Activated CD4-positive, alpha-beta T cell treated with anti-CD3 and anti-CD28 coated beads, Interleukin-2, amount 50 U/mL, for 1 hour (primary cell): Measurements from ENCODE around the gene CBFA2T3.
"Not testable (repeated sequence)": the region's sequence is repeated elsewhere in the genome, so short reads cannot be mapped to it uniquely, and the experiment has no call there.

Source experiments
- DNase-seq: peaks from one replicate; pipeline ENCODE4 v3.0.0-alpha.2; 2020

Gene CBFA2T3

DNA sequence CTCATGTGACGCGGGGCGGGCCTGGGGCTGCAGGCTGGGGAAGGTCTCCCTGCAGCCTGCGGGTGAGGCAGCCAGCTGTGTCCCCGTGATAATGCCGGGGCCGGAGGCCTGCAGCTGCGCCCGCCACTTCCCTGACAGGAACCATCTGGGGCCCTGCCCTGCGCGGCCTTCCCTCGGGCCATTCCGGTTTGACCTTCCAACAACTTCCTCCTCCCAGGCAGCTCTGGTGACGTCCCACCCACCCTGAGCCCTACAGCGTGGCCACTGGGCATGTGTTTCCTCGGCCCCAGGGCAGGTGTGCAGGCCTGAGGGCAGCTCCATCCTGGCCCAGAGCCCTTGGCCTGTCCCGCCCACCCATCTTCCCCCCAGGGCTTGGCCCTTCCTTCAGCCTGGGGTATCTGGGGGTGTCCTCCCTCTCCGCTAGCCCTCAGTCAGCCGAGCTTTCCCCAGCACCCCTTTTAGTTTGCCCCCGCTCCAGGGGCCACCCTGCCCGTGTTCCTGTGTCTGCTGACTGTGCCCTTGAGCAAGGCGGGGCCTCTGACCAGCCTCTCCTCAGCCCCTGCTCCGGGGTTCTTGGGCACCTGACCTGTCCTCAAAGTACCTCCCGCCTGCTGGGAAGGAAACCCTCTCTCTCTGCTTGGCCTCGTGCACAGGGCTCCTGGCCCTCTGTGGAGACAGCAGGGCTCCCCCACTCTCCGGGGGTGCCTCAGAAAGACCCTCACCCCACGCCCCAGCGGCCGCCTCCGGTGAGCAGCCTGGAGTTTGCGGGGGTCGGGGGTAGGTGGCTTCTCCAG, at the start of gene CBFA2T3:
Gene CBFA2T3 (minus strand): TSS at position 190 of the 794 bp plus-strand sequence. CDS start 400 bp downstream, outside the sequence.
- DNase-seq: no peak

DNA sequence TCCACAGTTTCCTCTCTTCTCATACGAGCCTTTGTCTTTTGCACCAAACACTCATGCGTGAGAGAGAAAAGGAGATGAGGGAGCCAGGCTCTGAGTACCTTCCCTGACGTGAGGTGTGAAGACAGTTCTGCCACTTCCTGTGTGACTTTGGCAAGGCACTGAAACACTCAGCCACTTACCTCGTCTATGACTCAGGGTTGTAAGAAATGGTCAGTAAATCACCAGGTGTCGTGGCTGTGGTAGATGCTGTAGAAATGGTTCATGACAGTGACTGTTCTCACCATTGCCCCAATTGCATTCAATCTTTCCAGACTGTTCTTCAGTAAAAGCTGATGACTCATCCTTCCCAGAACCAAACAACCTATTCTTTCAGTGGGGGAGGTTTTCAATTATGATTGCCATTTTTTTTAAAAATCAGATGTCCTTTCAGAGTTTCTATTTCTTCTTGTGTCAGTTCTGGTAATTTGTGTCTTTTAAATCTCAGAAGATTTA, 49.2 kb upstream of the CBFA2T3 start:
- no peak for DNase-seq

DNA sequence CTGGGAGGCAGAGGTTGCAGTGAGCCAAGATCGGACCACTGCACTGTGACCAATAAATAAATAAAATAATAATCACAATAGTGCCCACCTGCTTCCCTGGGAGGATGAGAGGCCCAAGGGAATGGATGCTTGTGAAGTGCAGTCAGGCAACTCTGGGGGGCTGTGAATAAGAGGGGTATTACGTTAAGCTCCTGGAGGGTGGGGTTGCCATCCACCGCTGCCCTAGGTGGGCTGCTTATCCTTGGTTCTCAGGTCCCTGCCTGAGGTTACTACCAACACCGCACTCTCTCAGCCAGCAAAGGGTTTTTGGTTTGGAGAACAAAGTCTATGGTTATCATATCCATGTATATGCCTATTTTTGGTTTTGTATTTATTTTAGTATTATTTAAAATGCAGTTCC, 48.6 kb upstream of the CBFA2T3 start:
- DNase-seq: no peak

DNA sequence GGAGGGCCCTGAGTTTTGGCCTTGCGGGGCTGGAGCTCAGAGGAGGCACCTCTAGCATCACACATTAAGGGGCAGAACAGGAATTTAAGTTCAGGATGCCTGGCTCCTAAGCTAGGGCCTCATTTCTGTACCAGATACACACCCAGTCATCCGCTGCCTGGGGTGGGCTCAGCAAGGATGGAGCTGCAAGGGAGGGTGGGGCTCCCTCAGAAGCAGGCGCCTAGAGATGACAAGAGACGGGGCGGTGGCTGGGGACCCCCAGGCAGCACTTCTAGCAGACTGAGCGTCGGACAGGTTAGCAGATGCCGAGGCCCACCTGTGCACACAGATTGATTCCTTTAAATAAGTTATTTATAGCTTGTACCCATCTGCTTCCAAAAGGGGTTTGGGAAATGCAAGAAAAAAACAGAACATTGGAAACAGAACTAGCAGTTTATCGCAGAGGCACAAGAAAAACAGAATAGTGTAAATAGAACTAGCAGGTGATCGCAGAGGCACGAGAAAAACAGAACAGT, 47.6 kb upstream of the CBFA2T3 start:
- no peak for DNase-seq

DNA sequence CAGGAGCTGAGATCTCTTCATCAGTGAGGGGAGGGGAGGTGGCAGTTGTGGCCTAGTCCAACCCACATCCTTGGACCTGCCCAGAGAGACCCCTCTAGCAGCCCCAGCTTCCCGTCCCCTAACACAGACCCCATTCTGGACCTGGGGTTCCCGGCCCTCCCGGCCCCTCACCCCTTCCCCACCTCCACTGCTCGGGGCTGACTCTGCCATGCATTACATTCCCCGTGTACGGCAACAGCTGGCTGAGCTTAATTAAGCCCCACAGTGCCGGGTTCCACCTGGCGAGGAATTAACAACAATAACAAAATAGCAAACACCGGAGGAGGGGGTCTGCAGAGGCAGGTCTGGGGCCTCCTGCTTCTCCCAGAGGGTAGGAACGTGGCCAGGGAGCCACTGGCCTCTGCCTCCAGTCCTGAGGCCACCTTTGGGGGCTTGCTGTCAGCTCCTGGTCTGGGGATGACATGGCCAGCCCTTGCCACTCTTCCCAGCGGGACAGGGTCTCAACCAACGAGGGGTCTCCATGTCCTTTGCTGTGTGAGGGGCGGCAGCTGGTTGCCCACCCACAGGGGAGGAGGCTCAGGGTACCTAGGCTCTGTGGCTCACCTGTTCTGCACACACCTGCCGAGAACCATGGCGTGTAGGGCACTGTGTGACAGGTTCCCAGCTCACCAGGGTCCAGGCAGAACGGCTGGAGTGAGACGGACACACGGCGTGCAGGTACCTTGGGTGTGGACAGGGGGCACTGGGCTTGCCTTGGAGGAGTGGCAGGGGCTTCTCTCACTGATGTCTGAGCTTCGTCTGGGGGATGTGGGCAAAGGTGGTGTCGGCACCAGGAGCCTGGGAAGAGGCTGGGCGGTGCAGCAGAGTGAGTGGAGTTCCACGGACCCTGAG, 46.9 kb upstream of the CBFA2T3 start:
- DNase-seq: no peak

DNA sequence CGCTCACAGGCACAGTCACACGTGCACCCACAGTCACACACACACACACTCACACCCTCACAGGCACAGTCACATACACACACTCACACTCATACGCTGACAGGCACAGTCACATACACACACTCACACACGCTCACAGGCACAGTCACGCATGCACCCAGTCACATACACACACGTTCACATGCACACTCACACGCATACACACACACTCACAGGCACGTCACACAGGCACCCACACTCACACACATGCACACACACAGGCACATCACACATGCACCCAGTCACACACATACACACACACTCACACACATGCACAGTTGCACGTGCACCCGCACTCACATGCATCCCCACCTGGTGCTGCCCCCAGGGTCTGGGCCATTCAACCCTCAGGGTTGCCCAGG, 46.1 kb upstream of the CBFA2T3 start:
- no peak for DNase-seq

DNA sequence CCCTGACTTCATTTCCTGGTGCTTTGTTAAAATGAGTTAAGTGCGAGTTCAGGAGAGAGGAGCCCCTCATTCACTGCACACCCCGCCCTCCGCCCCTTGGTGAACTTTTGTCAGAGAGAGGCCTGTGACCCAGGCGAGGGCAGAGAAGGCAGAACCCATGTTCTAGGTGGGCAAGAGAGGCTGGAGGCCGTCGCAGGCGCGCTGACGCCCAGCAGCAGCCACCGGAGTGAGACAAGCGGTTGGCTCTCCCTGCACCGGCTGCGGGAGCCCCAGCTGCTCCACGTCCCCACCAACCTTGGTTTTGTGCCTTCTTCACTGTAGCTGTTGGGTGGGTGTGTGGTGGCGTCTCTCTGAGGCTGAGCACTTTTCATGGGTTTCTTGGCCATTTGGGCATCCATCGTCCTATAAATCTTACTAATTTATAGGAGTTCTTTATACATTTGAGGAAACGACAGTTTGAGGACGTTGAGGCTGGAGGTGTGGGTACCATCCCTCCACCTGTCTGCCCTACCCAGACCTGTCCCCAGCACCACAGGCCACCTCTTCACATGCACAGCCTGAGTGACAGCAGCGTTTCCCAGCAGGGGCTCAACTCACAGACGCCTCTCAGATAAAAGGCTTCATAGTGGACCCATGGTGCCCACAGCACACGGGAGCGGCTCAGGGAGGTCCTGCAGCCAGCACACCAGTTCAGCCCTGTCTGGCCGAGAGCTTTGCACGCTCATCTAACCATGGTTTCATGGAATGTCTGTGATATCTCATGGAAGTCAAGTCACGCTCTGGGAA, 45.2 kb upstream of the CBFA2T3 start:
- no peak for DNase-seq

DNA sequence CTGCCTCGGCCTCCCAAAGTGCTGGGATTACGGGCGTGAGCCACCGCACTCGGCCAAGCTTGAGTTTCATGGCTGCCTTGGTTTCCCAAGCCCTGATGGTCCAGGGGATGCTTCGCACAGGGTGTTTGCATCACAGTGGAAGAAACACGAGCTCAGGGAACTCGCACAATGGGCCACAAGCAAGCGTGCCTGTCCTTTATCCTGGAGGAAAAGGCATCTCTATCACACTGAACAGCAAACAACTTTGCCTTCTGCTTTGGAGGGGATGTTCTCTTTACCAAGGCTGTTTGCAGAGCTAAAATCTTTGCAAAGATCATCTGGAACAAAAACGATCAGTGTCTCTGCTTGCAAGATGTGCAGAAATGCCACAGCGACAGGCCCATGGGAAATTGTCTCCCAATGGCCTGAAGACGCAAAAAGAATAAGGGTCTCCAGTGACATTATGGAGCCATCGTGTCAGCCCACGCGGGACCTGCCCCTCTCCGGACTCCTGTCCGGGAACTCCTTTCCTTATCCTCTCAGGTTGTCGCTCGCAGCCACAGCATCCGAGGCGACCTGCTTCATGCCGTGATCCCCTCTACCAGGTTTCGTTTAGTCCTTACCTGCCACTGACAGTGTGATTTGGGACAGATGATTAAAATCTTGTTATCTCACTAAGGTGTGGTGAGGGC, 44.1 kb upstream of the CBFA2T3 start:
- DNase-seq: no peak

DNA sequence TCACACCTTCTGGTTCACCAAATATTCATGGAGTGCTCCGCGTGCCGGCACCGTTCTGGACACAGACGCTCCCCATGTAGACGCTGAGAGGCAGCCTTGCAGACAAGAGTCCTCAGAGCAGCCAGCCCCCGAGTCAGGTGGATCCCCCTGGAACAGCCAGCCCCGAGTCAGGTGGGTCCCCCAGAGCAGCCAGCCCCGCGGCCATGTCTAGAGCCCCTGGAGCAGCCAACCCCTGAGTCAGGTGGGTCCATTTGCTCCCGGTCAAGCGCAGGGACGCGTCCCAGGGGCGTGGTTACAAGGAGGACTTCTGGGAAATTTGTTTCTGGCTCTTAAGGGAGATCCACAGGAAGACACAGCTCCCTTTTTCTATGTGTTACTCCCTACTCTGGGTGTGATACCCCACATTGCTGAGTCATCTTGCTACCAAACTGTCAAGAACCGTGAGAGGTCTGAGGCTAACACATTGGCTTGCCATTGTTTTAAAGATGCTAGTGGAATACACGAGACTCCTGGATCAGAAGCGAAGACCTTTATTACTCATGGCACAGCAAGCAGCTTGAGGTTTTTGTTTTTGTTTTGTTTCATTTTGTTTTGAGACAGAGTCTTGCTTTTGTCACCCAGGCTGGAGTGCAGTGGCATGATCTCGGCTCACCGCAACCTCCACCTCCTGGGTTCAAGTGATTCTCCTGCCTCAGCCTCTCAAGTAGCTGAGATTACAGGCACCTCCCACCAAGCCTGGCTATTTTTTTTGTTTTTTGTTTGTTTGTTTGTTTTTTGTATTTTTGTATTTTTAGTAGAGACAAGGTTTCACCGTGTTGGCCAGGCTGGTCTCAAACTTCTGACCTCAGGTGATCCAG, 43.3 kb upstream of the CBFA2T3 start:
- no peak for DNase-seq

DNA sequence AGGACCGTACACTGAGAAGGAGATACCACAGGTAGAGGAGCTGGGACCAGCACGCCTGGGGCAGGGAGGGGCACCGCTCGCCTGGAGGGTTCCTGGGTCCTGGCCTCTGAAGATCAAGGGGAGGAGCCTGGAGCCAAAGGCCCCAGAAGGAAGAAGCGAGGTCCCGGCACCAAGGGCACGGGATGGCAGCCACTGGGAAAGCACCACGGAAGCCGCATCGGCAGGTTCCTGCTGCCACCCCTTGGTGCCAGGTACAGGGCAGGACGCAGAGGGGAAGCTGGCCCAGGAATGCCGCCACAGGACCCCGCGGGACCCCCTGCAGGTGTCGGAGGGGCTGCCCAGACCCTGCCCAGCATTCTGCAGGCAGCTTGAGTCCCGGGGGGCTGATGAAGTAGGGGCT, 42.5 kb upstream of the CBFA2T3 start:
- DNase-seq: no peak

DNA sequence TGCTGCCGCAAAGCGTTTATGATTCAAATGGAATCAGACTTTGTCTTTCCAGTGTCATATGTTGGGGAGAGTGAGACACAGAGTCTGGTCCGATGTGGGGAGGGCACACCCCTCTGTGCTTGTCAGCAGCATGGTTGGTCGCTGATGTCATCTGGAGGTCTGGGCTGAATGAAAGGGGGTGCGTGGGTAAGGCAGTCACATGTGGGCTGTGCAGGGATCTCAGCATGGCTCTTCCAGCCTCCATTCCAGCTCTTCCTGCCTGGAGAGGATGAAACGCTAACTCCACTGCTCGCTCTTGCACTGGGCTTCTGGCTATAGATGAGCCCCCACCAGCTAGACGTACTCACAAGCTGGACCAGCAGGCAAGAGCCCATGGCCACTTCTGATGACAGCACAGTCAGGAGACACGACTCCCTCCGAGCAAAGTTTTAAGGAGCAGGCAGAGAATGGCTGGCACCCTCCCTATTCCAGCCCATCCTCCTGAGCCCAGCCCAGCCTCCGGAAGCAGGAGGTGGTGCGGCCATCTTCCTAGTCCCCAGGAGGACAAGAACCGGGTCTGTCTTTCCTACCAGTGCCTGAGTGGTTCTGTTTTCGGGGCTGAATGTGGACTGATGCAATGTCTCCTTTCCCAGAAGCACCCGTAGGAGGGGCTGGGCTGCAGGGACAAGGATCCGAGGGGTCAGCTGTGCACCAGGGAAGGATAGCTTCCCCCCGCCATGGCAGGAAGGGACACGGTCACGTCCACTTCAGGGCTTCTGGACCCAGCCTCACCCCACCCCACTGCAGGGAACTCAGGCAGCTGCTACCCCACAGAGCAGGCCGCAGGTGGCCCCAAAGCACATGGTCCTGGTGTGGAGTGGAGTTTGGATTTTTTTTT, 41.5 kb upstream of the CBFA2T3 start:
- no peak for DNase-seq

DNA sequence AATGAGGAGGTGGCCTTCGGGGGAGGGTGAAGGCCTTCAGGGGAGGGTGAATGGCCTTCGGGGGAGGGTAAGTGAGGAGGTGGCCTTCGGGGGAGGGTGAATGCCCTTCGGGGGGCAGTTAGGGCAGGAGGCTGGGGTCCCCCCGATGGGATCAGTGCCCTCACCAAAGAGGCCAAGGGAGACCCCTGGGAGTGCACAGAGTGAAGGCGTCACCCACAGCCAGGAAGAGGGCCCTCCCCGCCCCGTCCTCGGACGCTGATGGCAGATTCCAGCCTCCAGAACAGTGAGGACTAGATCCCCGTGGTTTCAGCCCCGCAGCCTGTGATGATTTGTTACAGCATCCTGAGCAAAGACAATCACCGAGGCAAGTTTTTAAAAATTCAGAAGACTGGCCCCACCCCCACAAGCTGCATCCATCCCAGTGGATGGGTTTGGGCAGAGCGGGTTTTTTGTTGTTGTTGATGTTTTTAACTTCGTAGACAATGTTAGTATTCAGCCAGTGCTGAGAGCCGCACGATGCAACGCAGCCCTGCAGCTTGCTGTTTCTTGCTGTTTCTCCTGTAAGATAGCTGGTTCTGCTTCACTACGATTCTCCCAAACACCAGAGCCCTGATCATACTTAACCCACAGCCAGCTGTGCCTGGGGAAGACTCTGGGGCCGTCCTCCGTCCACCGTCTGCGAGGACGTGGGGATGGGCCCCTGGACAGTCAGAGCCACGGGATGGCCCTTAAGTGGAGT, 40.7 kb upstream of the CBFA2T3 start:
- DNase-seq: no peak

DNA sequence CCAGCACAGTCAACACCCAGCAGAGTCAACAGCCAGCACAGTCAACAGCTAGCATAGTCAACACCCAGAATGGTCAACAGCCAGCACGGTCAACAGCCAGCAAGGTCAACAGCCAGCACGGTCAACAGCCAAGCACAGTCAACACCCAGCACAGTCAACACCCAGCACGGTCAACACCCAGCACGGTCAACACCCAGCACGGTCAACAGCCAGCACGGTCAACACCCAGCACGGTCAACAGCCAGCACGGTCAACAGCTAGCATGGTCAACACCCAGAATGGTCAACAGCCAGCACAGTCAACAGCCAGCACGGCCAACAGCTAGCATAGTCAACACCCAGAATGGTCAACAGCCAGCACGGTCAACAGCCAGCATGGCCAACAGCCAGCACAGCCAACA, 39.6 kb upstream of the CBFA2T3 start:
- not testable (repeated sequence) for DNase-seq

DNA sequence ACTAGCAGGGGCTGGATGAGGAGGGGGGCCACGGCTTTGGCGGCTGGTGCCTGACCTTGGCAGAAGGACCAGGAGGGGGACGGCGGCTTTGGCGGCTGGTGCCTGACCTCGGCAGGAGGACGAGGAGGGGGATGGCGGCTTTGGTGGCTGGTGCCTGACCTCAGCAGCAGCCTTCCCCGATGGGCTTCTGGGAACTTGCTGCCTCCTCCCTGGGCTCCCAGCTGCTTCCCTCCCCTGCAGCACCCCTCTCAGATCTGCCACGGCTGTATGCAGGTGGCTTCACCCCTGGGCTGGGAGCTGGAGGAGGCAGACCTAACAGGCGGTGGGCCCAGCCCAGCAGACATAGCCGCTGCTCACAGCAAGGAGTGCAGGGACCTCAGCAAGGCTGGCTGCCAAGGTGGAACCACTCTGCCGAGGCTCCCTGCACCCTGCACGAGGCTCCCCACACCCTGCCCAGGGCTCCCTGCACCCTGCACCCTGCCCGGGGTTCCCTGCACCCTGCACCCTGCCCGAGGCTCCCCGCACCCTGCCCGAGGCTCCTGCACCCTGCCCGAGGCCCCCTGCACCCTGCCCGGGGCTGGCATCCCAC, 38.4 kb upstream of the CBFA2T3 start:
- DNase-seq: no peak

DNA sequence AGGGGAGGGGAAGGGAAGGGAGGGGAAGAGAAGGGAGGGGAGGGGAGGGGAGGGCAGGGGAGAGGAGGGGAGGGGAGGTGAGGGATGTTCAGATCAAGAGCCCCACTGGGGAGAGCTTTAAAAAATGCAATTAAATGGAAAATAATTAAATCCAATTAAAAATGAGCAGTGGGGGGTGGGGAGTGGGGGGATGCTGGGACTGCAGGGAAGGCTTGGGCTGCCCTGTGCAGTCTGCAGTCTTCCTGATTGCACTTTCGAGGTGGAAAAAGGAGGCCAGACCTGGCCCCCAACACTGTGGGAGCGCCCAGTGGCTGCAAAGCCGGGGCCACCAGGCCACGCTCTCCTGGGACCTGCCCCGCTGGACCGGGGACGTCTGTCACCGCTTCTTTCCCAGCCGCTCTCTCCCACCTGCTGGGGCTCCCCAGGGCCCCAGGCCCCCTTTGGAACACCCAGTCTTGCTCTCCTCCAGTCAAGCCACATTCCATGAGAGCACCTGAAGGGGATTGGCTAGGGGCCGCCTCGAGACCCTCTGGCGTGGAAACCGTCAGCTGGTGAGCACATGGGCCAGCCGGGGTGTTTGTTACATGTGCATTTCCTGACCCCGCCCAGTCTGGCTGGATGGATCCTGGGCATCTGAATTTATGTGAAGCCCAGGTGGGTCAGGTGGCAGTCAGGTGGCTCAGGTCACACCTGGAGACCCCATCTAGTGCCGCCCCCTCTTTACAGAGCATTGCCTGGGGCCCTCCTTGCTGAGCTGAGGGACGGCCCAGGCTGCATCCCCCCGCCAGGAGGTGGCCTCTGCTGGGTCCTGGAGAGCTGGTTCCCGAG, 37.6 kb upstream of the CBFA2T3 start:
- DNase-seq: no peak

DNA sequence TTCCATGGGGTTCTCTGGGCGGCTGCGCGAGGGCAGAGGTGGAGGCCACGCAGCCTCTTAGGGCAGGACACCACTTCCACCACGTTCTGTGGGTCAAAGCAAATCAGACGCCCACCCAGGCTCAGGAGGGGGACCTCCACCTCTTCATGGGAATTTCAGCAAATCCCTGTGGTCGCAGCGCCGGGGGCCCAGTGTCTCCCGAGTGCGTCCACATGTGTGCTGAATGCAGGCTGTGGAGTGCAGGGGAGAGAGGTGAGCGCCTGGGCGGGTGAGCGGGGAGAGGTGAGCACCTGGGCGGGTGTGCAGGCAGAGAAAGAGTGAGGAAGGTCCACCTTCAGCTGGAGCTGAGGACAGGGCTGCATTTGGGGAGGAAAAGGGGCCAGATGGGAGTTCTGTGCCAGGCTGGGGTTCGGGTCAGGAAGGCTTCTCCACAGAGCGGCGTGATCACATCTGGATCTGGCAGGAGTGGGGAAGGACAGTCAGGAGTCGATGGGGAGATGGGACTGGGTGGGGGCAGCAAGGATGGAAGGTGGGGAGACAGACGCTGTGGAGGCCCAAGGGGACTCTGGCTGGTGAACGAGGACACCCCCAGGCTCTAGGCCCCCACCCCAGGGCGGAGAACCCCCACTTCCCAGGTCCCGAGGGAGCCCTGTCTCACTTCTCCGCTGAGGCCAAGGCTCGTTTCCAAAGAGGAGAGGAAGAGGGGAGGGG, 36.8 kb upstream of the CBFA2T3 start:
- no peak for DNase-seq

DNA sequence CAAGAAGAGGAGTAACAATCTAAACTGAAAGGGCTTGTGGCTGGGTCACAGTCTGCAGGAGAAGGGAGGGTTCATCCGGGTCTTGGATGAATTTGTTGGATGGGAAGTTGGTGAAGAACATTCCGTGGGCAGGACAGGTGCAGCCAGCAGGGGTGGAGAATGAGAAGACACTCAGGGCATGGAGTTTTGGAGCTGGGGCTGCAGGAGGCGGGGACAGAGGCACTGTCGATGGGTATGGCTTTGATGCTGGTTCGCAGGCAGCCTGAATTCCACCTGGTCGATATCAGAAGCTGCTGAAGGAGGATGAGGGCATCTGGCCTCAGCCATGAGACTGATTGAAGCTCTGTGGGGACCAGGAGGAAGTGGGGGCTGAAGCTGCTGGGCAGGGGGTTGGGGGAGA, 36.1 kb upstream of the CBFA2T3 start:
- DNase-seq: no peak

DNA sequence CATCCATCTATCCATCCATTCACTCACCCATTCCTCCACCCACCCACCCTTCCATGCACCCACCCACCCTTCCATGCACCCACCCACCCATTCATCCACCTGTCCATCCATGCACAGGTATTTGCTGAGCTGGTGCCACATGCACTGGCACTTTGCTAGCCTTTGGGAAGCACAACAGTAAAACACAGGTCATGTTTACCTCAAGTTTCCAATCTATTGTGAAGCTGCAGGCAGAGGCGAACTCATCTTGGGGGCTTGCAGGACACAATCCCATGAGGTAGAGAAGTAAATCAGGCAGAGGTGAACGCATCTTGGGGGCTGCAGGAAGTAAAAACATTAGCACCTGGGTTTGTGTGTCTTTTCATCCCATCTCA, 35.6 kb upstream of the CBFA2T3 start:
- no peak for DNase-seq
